GM06990 (cell line): ENCODE results near the gene CHDH.

ENCODE experiments used
- DNase-seq: peaks from one replicate; pipeline ENCODE4 v3.0.0-alpha.2; 2011; ENCODE audit not compliant: insufficient read length; ENCODE audit errors: extremely low read depth
- H3K27me3 ChIP-seq: replicated peaks from 2 replicates; pipeline ENCODE4 v1.6.0; 2011; ENCODE audit warnings: low read length; ENCODE audit not compliant: control insufficient read depth, insufficient read depth
- H3K36me3 ChIP-seq: 2 replicates; pipeline ENCODE4 v1.5.1; 2011; ENCODE audit warnings: low read length; ENCODE audit not compliant: control insufficient read depth, insufficient read depth
- H3K4me3 ChIP-seq: replicated peaks from 2 replicates; pipeline ENCODE4 v1.5.1; 2011; ENCODE audit warnings: low read depth, mild to moderate bottlenecking, control low read depth, low read length
- CTCF ChIP-seq: IDR thresholded peaks from 2 replicates; pipeline ENCODE4 v1.5.1; 2011; ENCODE audit warnings: low read length, control low read depth, mild to moderate bottlenecking, inconsistent platforms; ENCODE audit not compliant: insufficient read depth, poor library complexity, severe bottlenecking

The CHDH gene

GRCh38 chr3:53859178-53859577 is 13.0 kb upstream of the CHDH start:
- DNase-seq, result no peak
- TF ChIP-seq CTCF, result no peak
- Histone ChIP-seq H3K4me3 (no peak overlapping the region), H3K27me3 (no peaks in the 10 kb centered on the region), H3K36me3 (peaks cover 5% of the 10 kb centered on the region)

- no peak for DNase-seq
- Histone ChIP-seq H3K4me3 (no peak overlapping the region), H3K36me3 (peaks cover 5% of the 10 kb centered on the region), H3K27me3 (no peaks in the 10 kb centered on the region)
- TF ChIP-seq CTCF, result no peak
Measured at GRCh38 chr3:53858096-53858741, 12.0 kb upstream of the CHDH start.

GRCh38 chr3:53856964-53857363 is 10.7 kb upstream of the CHDH start:
- no peak overlapping the region for H3K4me3 ChIP-seq
- no peak for DNase-seq
- no peak for TF ChIP-seq CTCF
- H3K27me3 ChIP-seq, result no peaks in the 10 kb centered on the region
- peaks cover 2% of the 10 kb centered on the region for H3K36me3 ChIP-seq

GRCh38 chr3:53850895-53851294 is 4.7 kb upstream of the CHDH start:
- no peak for TF ChIP-seq CTCF
- H3K36me3 ChIP-seq, result no peaks in the 10 kb centered on the region; the same call in 1 of the 2 replicates
- no peaks in the 10 kb centered on the region for H3K27me3 ChIP-seq
- no peak overlapping the region for H3K4me3 ChIP-seq
- no peak for DNase-seq

GRCh38 chr3:53849916-53850315 is 3.7 kb upstream of the CHDH start:
- Histone ChIP-seq H3K27me3 (no peaks in the 10 kb centered on the region), H3K36me3 (no peaks in the 10 kb centered on the region; the same call in 1 of the 2 replicates), H3K4me3 (no peak overlapping the region)
- DNase-seq, result no peak
- no peak for TF ChIP-seq CTCF

- Histone ChIP-seq H3K4me3 (peak overlapping the region; percentile 68; the same call in 1 of the 2 replicates), H3K36me3 (no peaks in the 10 kb centered on the region), H3K27me3 (no peaks in the 10 kb centered on the region)
- TF ChIP-seq CTCF, result no peak
- DNase-seq, result no peak
Measured at GRCh38 chr3:53846851-53847155, 584 bp upstream of the CHDH start.
